ENCODE results near the gene WFS1.

DNA sequence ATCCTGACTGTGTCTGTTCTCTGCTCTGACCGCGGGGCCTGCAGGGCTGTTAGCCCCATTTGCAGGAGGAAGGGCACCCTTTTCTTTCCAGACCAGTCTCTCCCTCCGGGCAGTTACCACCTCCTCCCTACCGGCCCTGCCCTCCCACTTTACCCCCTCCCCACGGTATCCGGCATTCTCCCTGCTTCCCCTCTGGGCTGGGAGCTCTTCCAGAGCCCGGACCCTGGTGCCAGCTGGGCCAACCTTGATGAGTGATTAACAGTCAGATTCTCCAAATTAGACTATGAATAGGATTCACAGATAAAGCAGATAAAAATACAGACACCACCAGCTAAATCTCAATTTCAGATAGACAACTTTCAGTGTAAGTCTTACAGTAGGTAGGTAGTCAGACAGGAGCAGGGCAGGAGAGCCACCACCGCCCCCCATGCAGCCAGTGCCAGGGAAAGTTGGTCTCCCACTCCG is 23.4 kb upstream of the WFS1 start:
- TF ChIP-seq GATA2 (IDR thresholded peaks at IDR 0.05; ENCODE audit: low read depth, low read length) (peak; percentile 83), GATA3 (IDR thresholded peaks at IDR 0.05; ENCODE audit: low read depth, low read length) (no peak; the same call in 1 of the 2 replicates)
